GM20000 (cell line): ENCODE measurements around the gene TRABD2A.
"Not testable (repeated sequence)": the region's sequence is repeated elsewhere in the genome, so short reads cannot be mapped to it uniquely, and the experiment has no call there.

Source experiments
- DNase-seq: peaks from one replicate; pipeline ENCODE4 v3.0.0; 2012; ENCODE audit warnings: low spot score
- CTCF ChIP-seq: IDR thresholded peaks from 2 replicates; pipeline ENCODE4 v1.5.1; 2012; ENCODE audit warnings: mild to moderate bottlenecking, control low read depth; ENCODE audit errors: extremely low read depth, missing control alignments

The TRABD2A gene

GRCh38 chr2:84782717-84783442, 98.0 kb downstream of the TRABD2A start:
- TF ChIP-seq CTCF, result no peak
- no peak for DNase-seq

GRCh38 chr2:84781942-84782716, 98.8 kb downstream of the TRABD2A start:
- peak; percentile 10 for DNase-seq
- TF ChIP-seq CTCF, result no peak

GRCh38 chr2:84779781-84780180, 101.1 kb downstream of the TRABD2A start:
- no peak for TF ChIP-seq CTCF
- no peak for DNase-seq

GRCh38 chr2:84778911-84779690, 101.8 kb downstream of the TRABD2A start:
- DNase-seq, result no peak
- no peak for TF ChIP-seq CTCF

- TF ChIP-seq CTCF, result no peak
- no peak for DNase-seq
Observed at GRCh38 chr2:84776011-84776410, 104.9 kb downstream of the TRABD2A start.

- DNase-seq, result not testable (repeated sequence)
Observed at GRCh38 chr2:84773562-84773961, 107.3 kb downstream of the TRABD2A start.
